NCI-H510A (cell line): Measurements from ENCODE around the gene RENBP.

Experiments
- DNase-seq: peaks from one replicate; lab custom pipeline; 2025; lab: John Stamatoyannopoulos, UW

RENBP gene

GRCh38 chrX:153953892-153954557 lies 9.6 kb upstream of the RENBP start:
- DNase-seq: no peak

GRCh38 chrX:153953342-153953830 lies 8.9 kb upstream of the RENBP start:
- no peak for DNase-seq

GRCh38 chrX:153952373-153953026 lies 8.1 kb upstream of the RENBP start:
- no peak for DNase-seq

GRCh38 chrX:153951683-153952372 lies 7.4 kb upstream of the RENBP start:
- DNase-seq: no peak

- no peak for DNase-seq
Measured at GRCh38 chrX:153950127-153950526, 5.7 kb upstream of the RENBP start.

GRCh38 chrX:153948847-153949805 lies 4.7 kb upstream of the RENBP start:
- no peak for DNase-seq

GRCh38 chrX:153948002-153948466 lies 3.6 kb upstream of the RENBP start:
- no peak for DNase-seq

- DNase-seq: peak; percentile 53
Measured at GRCh38 chrX:153947009-153947769, 2.7 kb upstream of the RENBP start.

- DNase-seq: no peak
Measured at GRCh38 chrX:153945956-153946943, 1.8 kb upstream of the RENBP start.

- DNase-seq: no peak
Measured at GRCh38 chrX:153944800-153945150, 332 bp upstream of the RENBP start.

- DNase-seq: no peak
Measured at GRCh38 chrX:153941336-153942252, 2.8 kb downstream of the RENBP start.

GRCh38 chrX:153939573-153939972 lies 4.9 kb downstream of the RENBP start:
- no peak for DNase-seq

- no peak for DNase-seq
Measured at GRCh38 chrX:153938226-153938786, 6.1 kb downstream of the RENBP start.

- DNase-seq: no peak
Measured at GRCh38 chrX:153937056-153937455, 7.4 kb downstream of the RENBP start.

- no peak for DNase-seq
Measured at GRCh38 chrX:153935326-153935851, 9.1 kb downstream of the RENBP start.

- peak; percentile 62 for DNase-seq
Measured at GRCh38 chrX:153934762-153935325, 9.6 kb downstream of the RENBP start, which contains the start of gene NAA10. Gene NAA10, minus strand, starts transcription at chrX:153935037. Its CDS starts 133 bp downstream, at chrX:153934904.

GRCh38 chrX:153934148-153934761 lies 10.2 kb downstream of the RENBP start:
- no peak for DNase-seq
